Esophagus muscularis mucosa (tissue), 4 donors: ENCODE results near the gene MSI2.

Experiments used
- CTCF ChIP-seq, 3 experiments: fragments of 200-600 bp in 2 of 3; fragments of 450-650 bp in 1 of 3; sonication (generic) in 2 of 3; IDR thresholded peaks; one replicate each; pipeline ENCODE4 v1.5.1; 2017 to 2019; ENCODE audit warnings: antibody characterized with exemption in 3 of 3, mild to moderate bottlenecking in 2 of 3, moderate library complexity in 1 of 3
- EP300 ChIP-seq: sonication (generic); formaldehyde crosslinking; IDR thresholded peaks from one replicate; pipeline ENCODE4 v1.6.1; 2017; ENCODE audit warnings: antibody characterized with exemption
- POLR2A ChIP-seq: fragments of 450-650 bp; IDR thresholded peaks from one replicate; pipeline ENCODE4 v1.6.1; 2017; ENCODE audit warnings: antibody characterized with exemption, moderate library complexity, mild to moderate bottlenecking, low read depth
- POLR2AphosphoS5 ChIP-seq, 2 donors: sonication (generic); formaldehyde crosslinking; IDR thresholded peaks; one replicate each; pipeline ENCODE4 v1.6.1; 2017; ENCODE audit warnings: antibody characterized with exemption in 2 of 2

- no peak for TF ChIP-seq POLR2AphosphoS5 (IDR thresholded peaks at IDR 0.05)
- no peak for TF ChIP-seq POLR2A
- TF ChIP-seq CTCF (IDR thresholded peaks at IDR 0.05), result no peak
- TF ChIP-seq EP300, result no peak
Observed at GRCh38 chr17:57266902-57267311, 10.6 kb downstream of the MSI2 start.
